ENCODE measurements around the gene LIX1L.
"Not testable (repeated sequence)": the region's sequence is repeated elsewhere in the genome, so short reads cannot be mapped to it uniquely, and the experiment has no call there.

The LIX1L gene

GRCh38 chr1:145946477-145946986 lies 11.3 kb downstream of the LIX1L start:
- Mint-ChIP-seq H3K4me1 (ENCODE audit: low read depth) (peaks cover 14% of the 10 kb centered on the region), H3K27me3 (ENCODE audit: low read depth) (no peaks in the 10 kb centered on the region), H3K4me3 (no peak overlapping the region), H3K36me3 (ENCODE audit: low read depth) (peaks cover 23% of the 10 kb centered on the region), H3K27ac (no peak overlapping the region), H3K9me3 (no peaks in the 10 kb centered on the region)

- Mint-ChIP-seq H3K27ac (no peak overlapping the region), H3K9me3 (no peaks in the 10 kb centered on the region), H3K27me3 (ENCODE audit: low read depth) (no peaks in the 10 kb centered on the region), H3K4me3 (no peak overlapping the region), H3K36me3 (ENCODE audit: low read depth) (peaks cover 18% of the 10 kb centered on the region), H3K4me1 (ENCODE audit: low read depth) (peaks cover 2% of the 10 kb centered on the region)
These were observed 13.3 kb downstream of the LIX1L start for GRCh38 chr1:145944532-145944931.

GRCh38 chr1:145942871-145943270 lies 14.9 kb downstream of the LIX1L start:
- no peak overlapping the region for H3K4me3 Mint-ChIP-seq
- H3K4me1 Mint-ChIP-seq (ENCODE audit: low read depth), result peaks cover 2% of the 10 kb centered on the region
- no peaks in the 10 kb centered on the region for H3K27me3 Mint-ChIP-seq (ENCODE audit: low read depth)
- peaks cover 15% of the 10 kb centered on the region for H3K36me3 Mint-ChIP-seq (ENCODE audit: low read depth)
- no peak overlapping the region for H3K27ac Mint-ChIP-seq
- no peaks in the 10 kb centered on the region for H3K9me3 Mint-ChIP-seq

GRCh38 chr1:145942405-145942804 lies 15.4 kb downstream of the LIX1L start:
- Mint-ChIP-seq H3K9me3 (no peaks in the 10 kb centered on the region), H3K27me3 (ENCODE audit: low read depth) (no peaks in the 10 kb centered on the region), H3K4me1 (ENCODE audit: low read depth) (peaks cover 2% of the 10 kb centered on the region), H3K36me3 (ENCODE audit: low read depth) (peaks cover 15% of the 10 kb centered on the region), H3K27ac (no peak overlapping the region), H3K4me3 (no peak overlapping the region)

- Mint-ChIP-seq H3K4me3 (no peak overlapping the region), H3K36me3 (ENCODE audit: low read depth) (peaks cover 25% of the 10 kb centered on the region), H3K4me1 (ENCODE audit: low read depth) (peaks cover 15% of the 10 kb centered on the region), H3K27me3 (ENCODE audit: low read depth) (no peaks in the 10 kb centered on the region), H3K9me3 (no peaks in the 10 kb centered on the region), H3K27ac (no peak overlapping the region)
These were observed 20.4 kb downstream of the LIX1L start for GRCh38 chr1:145937436-145937835.

GRCh38 chr1:145936247-145936646 lies 21.6 kb downstream of the LIX1L start:
- Mint-ChIP-seq H3K4me1 (ENCODE audit: low read depth) (peaks cover 21% of the 10 kb centered on the region), H3K4me3 (no peak overlapping the region), H3K27me3 (ENCODE audit: low read depth) (no peaks in the 10 kb centered on the region), H3K36me3 (ENCODE audit: low read depth) (peaks cover 21% of the 10 kb centered on the region), H3K27ac (no peak overlapping the region), H3K9me3 (no peaks in the 10 kb centered on the region)

GRCh38 chr1:145935708-145936107 lies 22.1 kb downstream of the LIX1L start:
- H3K9me3 Mint-ChIP-seq, result no peaks in the 10 kb centered on the region
- H3K36me3 Mint-ChIP-seq (ENCODE audit: low read depth), result peaks cover 23% of the 10 kb centered on the region
- peaks cover 21% of the 10 kb centered on the region for H3K4me1 Mint-ChIP-seq (ENCODE audit: low read depth)
- H3K27me3 Mint-ChIP-seq (ENCODE audit: low read depth), result no peaks in the 10 kb centered on the region
- no peak overlapping the region for H3K4me3 Mint-ChIP-seq
- no peak overlapping the region for H3K27ac Mint-ChIP-seq

- H3K9me3 Mint-ChIP-seq; H3K27me3 Mint-ChIP-seq (ENCODE audit: low read depth): not testable (repeated sequence)
- Mint-ChIP-seq H3K4me1 (ENCODE audit: low read depth) (peaks cover 23% of the 10 kb centered on the region), H3K4me3 (peak overlapping the region; percentile 63), H3K36me3 (ENCODE audit: low read depth) (peaks cover 24% of the 10 kb centered on the region), H3K27ac (peak overlapping the region; percentile 54)
These were observed 25.3 kb downstream of the LIX1L start for GRCh38 chr1:145932522-145933009.

- peak overlapping the region; percentile 68 for H3K4me3 Mint-ChIP-seq
- H3K36me3 Mint-ChIP-seq (ENCODE audit: low read depth), result peaks cover 5% of the 10 kb centered on the region
- H3K27ac Mint-ChIP-seq, result peak overlapping the region; percentile 18
These were observed 29.7 kb downstream of the LIX1L start for GRCh38 chr1:145927916-145928643.

GRCh38 chr1:145927063-145927886 lies 30.5 kb downstream of the LIX1L start, which contains the start of gene RBM8A:
Gene RBM8A, minus strand, starts transcription at chr1:145927484. Its CDS starts 58 bp downstream, at chr1:145927426.
- Mint-ChIP-seq H3K4me3 (peak within 1 kb of the TSS; percentile 68), H3K27me3 (ENCODE audit: low read depth) (no peaks in the 10 kb centered on the region), H3K27ac (peak within 1 kb of the TSS; percentile 18), H3K36me3 (ENCODE audit: low read depth) (peaks cover 5% of the 10 kb centered on the region), H3K9me3 (no peaks in the 10 kb centered on the region), H3K4me1 (ENCODE audit: low read depth) (peaks cover 15% of the 10 kb centered on the region)

More at GRCh38 chr1:145927916-145928643, 29.7 kb downstream of the LIX1L start:
- H3K27me3 Mint-ChIP-seq (ENCODE audit: low read depth), result no peaks in the 10 kb centered on the region
- H3K9me3 Mint-ChIP-seq, result no peaks in the 10 kb centered on the region
- peaks cover 23% of the 10 kb centered on the region for H3K4me1 Mint-ChIP-seq (ENCODE audit: low read depth)

- Mint-ChIP-seq H3K27me3 (ENCODE audit: low read depth) (no peaks in the 10 kb centered on the region), H3K36me3 (ENCODE audit: low read depth) (peaks cover 4% of the 10 kb centered on the region), H3K9me3 (no peaks in the 10 kb centered on the region), H3K4me3 (no peak overlapping the region), H3K4me1 (ENCODE audit: low read depth) (peaks cover 12% of the 10 kb centered on the region), H3K27ac (no peak overlapping the region)
These were observed 31.1 kb downstream of the LIX1L start for GRCh38 chr1:145926686-145927062.

- Mint-ChIP-seq H3K27me3 (ENCODE audit: low read depth) (no peaks in the 10 kb centered on the region), H3K4me3 (no peak overlapping the region)
These were observed 35.6 kb downstream of the LIX1L start for GRCh38 chr1:145922266-145922665.

GRCh38 chr1:145920297-145920696 lies 37.5 kb downstream of the LIX1L start:
- not testable (repeated sequence) for H3K27me3 Mint-ChIP-seq (ENCODE audit: low read depth); H3K9me3 Mint-ChIP-seq
- Mint-ChIP-seq H3K4me3 (peak overlapping the region; percentile 75), H3K36me3 (ENCODE audit: low read depth) (peaks cover 22% of the 10 kb centered on the region), H3K4me1 (ENCODE audit: low read depth) (peaks cover 26% of the 10 kb centered on the region), H3K27ac (peak overlapping the region; percentile 70)

More at GRCh38 chr1:145922266-145922665, 35.6 kb downstream of the LIX1L start:
- no peak overlapping the region for H3K27ac Mint-ChIP-seq
- H3K36me3 Mint-ChIP-seq (ENCODE audit: low read depth), result peaks cover 10% of the 10 kb centered on the region
- no peaks in the 10 kb centered on the region for H3K9me3 Mint-ChIP-seq
- H3K4me1 Mint-ChIP-seq (ENCODE audit: low read depth), result peaks cover 28% of the 10 kb centered on the region

- H3K27me3 Mint-ChIP-seq (ENCODE audit: low read depth), result no peaks in the 10 kb centered on the region
- peak overlapping the region; percentile 91 for H3K27ac Mint-ChIP-seq
- peak overlapping the region; percentile 93 for H3K4me3 Mint-ChIP-seq
- H3K4me1 Mint-ChIP-seq (ENCODE audit: low read depth), result peaks cover 26% of the 10 kb centered on the region
- peaks cover 28% of the 10 kb centered on the region for H3K36me3 Mint-ChIP-seq (ENCODE audit: low read depth)
- H3K9me3 Mint-ChIP-seq, result no peaks in the 10 kb centered on the region
These were observed 38.6 kb downstream of the LIX1L start for GRCh38 chr1:145918992-145919939.
